Mesothelial cell of epicardium (in vitro differentiated cells): Measurements from ENCODE around the gene MMP3. TPM values are rescaled to one million over a fixed set of nuclear protein-coding genes. Genes with fewer than 3 reads are reported as not detected.

Experiments used
- DNase-seq, 2 experiments: peaks; one replicate each; pipeline ENCODE4 v3.0.0; 2021; ENCODE audit warnings: low spot score in 2 of 2; ENCODE audit not compliant: unreplicated experiment in 2 of 2
- H3K27ac Mint-ChIP-seq: 2 replicates; pipeline ENCODE4 v1.8.0; 2021; ENCODE audit warnings: mixed read lengths
- H3K27me3 Mint-ChIP-seq: 2 replicates; pipeline ENCODE4 v1.8.0; 2021; ENCODE audit warnings: low read depth, mixed read lengths
- H3K36me3 Mint-ChIP-seq: 2 replicates; pipeline ENCODE4 v1.8.0; 2021; ENCODE audit warnings: mixed read lengths
- H3K4me1 Mint-ChIP-seq: 2 replicates; pipeline ENCODE4 v1.8.0; 2021; ENCODE audit warnings: mixed read lengths
- H3K4me3 Mint-ChIP-seq: 2 replicates; pipeline ENCODE4 v1.8.0; 2021; ENCODE audit warnings: mild to moderate bottlenecking, moderate library complexity, mixed read lengths
- H3K9me3 Mint-ChIP-seq: 2 replicates; pipeline ENCODE4 v1.8.0; 2021; ENCODE audit warnings: mixed read lengths
- CTCF ChIP-seq: fragments of 200-600 bp; sonication (generic); IDR thresholded peaks from one replicate; pipeline ENCODE4 v1.5.0; 2021; ENCODE audit warnings: antibody characterized with exemption; ENCODE audit not compliant: unreplicated experiment
- total RNA-seq: library from RNA; stranded (reverse); gene quantifications from 3 replicates; pipeline ENCODE4 v1.2.1, GENCODE V29; 2021

MMP3 gene
- total RNA-seq, 1 donor from 2014 or later = not detected

DNA sequence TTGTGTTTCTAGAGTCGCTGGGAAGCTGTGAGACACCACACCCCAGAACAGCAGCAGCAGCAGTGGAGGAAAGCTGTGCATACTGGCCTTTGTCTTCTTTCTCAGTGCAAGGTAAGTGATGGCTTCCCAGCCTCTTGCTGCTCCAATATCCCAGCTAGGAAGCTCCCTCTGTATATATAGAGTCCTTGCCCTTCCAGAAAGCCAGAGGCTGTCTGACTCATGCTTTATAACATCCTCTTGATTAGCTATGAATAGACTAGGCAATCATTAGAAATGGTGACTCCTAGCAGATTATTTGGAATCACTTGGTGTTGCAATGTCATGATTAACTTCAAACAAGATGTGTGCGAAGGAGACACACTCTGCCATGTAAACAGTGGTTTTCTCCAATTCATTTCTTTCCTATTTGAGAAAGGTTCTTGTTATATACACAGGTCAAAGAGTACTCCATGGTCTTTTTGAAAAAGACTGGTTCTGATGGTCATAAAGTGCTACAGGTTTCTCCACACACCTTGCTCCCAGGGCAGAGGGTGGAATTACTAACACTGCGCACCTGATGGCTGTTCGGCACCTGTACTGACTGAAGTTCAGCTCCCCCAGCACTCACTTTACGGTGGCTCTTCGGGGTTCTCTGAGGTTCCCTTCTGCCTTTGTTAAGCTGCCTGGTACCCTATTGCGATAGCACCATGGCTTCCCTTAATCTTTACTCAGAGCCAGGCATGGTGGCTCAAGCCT is 45.2 kb downstream of the MMP3 start, which contains the start of gene MMP1:
MMP1 (minus strand) TSS at position 149 of the 735 bp plus-strand sequence; CDS start at position 81, 68 bp downstream.
- no peak within 1 kb of the TSS for H3K4me3 Mint-ChIP-seq
- DNase-seq = no peak
- no peaks in the 10 kb centered on the region for H3K9me3 Mint-ChIP-seq
- no peak within 1 kb of the TSS for H3K27ac Mint-ChIP-seq
- H3K27me3 Mint-ChIP-seq = peaks cover 4% of the 10 kb centered on the region
- no peak for TF ChIP-seq CTCF
- H3K4me1 Mint-ChIP-seq = no peaks in the 10 kb centered on the region
- H3K36me3 Mint-ChIP-seq = no peaks in the 10 kb centered on the region

- H3K4me1 Mint-ChIP-seq = no peaks in the 10 kb centered on the region
- peaks cover 4% of the 10 kb centered on the region for H3K27me3 Mint-ChIP-seq
- TF ChIP-seq CTCF = peak; percentile 23
- no peaks in the 10 kb centered on the region for H3K9me3 Mint-ChIP-seq
- no peak overlapping the region for H3K4me3 Mint-ChIP-seq
- H3K36me3 Mint-ChIP-seq = no peaks in the 10 kb centered on the region
- no peak for DNase-seq
- H3K27ac Mint-ChIP-seq = no peak overlapping the region
These were observed 49.0 kb downstream of the MMP3 start for GRCh38 chr11:102794382-102794781.

DNA sequence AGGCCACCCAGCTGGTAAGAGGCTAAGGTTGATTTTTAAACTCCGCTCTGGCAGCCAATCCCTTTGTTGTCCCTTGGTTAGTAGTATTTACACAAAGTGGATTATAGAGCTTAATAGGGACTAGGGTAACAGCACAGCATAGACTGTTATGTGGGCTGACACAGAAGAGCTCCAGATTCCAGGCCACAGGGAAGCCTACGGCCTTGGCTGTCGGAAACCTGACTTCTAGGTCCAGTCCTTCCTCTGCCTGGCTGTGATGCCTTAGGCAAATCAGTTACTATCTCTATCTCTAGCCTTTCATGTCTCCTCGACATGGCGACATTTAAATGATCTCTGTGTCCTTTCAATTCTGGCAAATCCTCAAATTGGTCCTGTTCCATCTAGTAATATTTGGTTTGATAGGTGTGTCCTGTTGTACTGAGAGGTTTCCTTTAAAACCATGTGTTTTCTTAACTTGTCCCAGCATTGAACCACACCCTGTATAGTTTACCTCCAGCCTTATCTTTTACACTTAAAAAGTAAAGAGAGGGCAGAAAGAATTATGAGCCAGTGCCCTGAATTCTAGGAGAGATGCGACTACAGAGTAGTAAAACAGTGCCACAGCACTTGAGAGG is 49.6 kb downstream of the MMP3 start:
- no peak for TF ChIP-seq CTCF
- Mint-ChIP-seq H3K27me3 (peaks cover 4% of the 10 kb centered on the region), H3K4me3 (no peak overlapping the region), H3K4me1 (peaks cover 2% of the 10 kb centered on the region), H3K9me3 (no peaks in the 10 kb centered on the region), H3K27ac (no peak overlapping the region), H3K36me3 (no peaks in the 10 kb centered on the region)
- DNase-seq = no peak

DNA sequence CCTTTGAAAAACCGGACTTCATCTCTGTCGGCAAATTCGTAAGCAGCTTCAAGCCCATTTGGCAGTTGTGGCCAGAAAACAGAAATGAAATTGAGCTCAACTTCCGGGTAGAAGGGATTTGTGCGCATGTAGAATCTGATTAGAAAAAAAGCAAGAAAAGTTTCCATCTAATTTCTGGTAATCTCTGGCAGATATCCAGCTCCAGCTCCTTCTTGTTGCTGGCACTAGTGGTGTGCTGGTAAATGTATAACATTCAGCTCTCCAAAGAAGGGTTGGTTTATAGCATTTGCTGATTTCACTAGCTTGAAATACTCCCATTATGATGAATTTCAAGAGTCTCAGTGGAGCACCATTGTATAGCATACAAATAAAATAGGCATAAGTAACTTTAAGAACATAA is 50.8 kb downstream of the MMP3 start:
- no peak for TF ChIP-seq CTCF
- H3K36me3 Mint-ChIP-seq = no peaks in the 10 kb centered on the region
- DNase-seq = no peak
- H3K4me1 Mint-ChIP-seq = peaks cover 11% of the 10 kb centered on the region
- no peak overlapping the region for H3K27ac Mint-ChIP-seq
- H3K4me3 Mint-ChIP-seq = no peak overlapping the region
- H3K9me3 Mint-ChIP-seq = no peaks in the 10 kb centered on the region
- peaks cover 4% of the 10 kb centered on the region for H3K27me3 Mint-ChIP-seq

DNA sequence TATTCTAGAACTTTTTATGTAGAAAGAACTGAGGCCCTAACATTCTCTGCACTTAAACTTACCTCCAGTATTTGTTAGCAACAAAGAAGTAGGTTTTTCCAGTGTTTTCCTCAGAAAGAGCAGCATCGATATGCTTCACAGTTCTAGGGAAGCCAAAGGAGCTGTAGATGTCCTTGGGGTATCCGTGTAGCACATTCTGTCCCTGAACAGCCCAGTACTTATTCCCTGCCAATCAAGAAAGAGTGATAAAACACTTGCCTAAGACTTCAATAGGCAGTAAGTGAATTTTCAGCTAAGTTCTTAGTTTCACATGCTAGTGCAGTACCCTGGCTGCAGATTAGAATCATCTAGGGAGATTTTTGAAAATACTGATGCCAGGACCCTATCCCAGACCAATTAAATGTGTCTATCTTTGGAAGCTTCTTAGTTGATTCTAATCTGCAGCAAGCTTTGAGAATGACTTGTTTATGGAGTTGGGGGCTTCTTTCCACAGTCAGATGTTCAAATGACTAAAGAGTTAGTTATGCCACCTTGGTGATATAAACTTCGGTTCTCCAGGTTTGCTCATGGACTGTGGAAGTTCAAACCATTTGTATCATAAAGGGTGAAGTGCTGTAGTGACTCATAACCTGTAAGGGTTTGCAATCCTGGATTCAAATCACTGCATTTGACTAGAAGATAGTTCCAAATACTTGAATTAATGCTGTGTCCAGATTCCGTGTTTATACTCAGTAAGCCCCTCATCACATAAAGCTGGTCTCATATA is 52.0 kb downstream of the MMP3 start:
- Mint-ChIP-seq H3K36me3 (no peaks in the 10 kb centered on the region), H3K27me3 (no peaks in the 10 kb centered on the region), H3K4me3 (no peak overlapping the region), H3K27ac (no peak overlapping the region), H3K4me1 (peaks cover 11% of the 10 kb centered on the region), H3K9me3 (no peaks in the 10 kb centered on the region)
- no peak for DNase-seq
- TF ChIP-seq CTCF = no peak
